HepG2 (cell line): ENCODE data around the gene XXYLT1. TPM values are rescaled to one million over a fixed set of nuclear protein-coding genes. Genes with fewer than 3 reads are reported as not detected.

Experiments
- ATAC-seq: fragments of 200-7000 bp; cut with Tn5 transposase; 3 replicates; pipeline ENCODE4 v1.9.1; 2020; ENCODE audit warnings: mild to moderate bottlenecking, moderate library complexity
- BruUV-seq: library from RNA; stranded (reverse); fragments of 400-500 nt; replicated peaks from 2 replicates; lab custom pipeline; 2021; lab: Mats Ljungman, UMichigan
- CTCF ChIA-PET: fragments of 300-600 bp; formaldehyde crosslinking; extraction: SDS; loops from one replicate; lab custom pipeline; 2021; ENCODE audit warnings: low total read pairs, inconsistent platforms, low intra/inter-chr PET ratio; lab: Yijun Ruan, JAX
- POLR2A ChIA-PET: fragments of 350-600 bp; sonication (Branson Sonifier 250); formaldehyde crosslinking; loops from one replicate; lab custom pipeline; 2020; ENCODE audit warnings: antibody characterized with exemption, inconsistent platforms; lab: Yijun Ruan, JAX
- DNase-seq: peaks from one replicate; pipeline ENCODE4 v3.0.0-alpha.2; 2015; ENCODE audit warnings: low spot score
- FAIRE-seq: peaks from 3 replicates; lab custom pipeline; 2011; peaks lifted over from hg19 to GRCh38; lab: Jason Lieb, UNC
- H2AFZ ChIP-seq: one replicate; pipeline ENCODE4 v1.6.1; 2011; ENCODE audit warnings: low read length, inconsistent platforms
- H3K27ac ChIP-seq: fragments of 300-600 bp; 3 replicates; pipeline ENCODE4 v1.8.0; 2011; ENCODE audit warnings: mixed run types, mild to moderate bottlenecking, mixed read lengths, low read length, inconsistent platforms; ENCODE audit not compliant: insufficient read depth; ENCODE audit errors: extremely low read length
- H3K27me3 ChIP-seq, 2 experiments: fragments of 200-600 bp in 1 of 2; 2 replicates in 1 of 2; 3 replicates in 1 of 2; pipeline versions ENCODE4 v1.6.0 to v1.8.0; 2011; ENCODE audit warnings: low read length in 2 of 2, mild to moderate bottlenecking in 2 of 2, moderate library complexity in 2 of 2, inconsistent platforms in 1 of 2; ENCODE audit not compliant: insufficient read depth in 2 of 2, control insufficient read depth in 1 of 2
- H3K36me3 ChIP-seq, 2 experiments: fragments of 200-600 bp in 1 of 2; replicated peaks in 1 of 2; 2 replicates in 1 of 2; 3 replicates in 1 of 2; pipeline versions ENCODE4 v1.5.1 to v1.8.0; 2011; ENCODE audit warnings: low read length in 2 of 2, inconsistent platforms in 1 of 2; ENCODE audit not compliant: insufficient read depth in 2 of 2, control insufficient read depth in 1 of 2
- H3K4me1 ChIP-seq: 2 replicates; pipeline ENCODE4 v1.5.1; 2012; ENCODE audit warnings: low read length, inconsistent platforms; ENCODE audit not compliant: insufficient read depth
- H3K4me2 ChIP-seq: 2 replicates; pipeline ENCODE4 v1.6.0; 2011; ENCODE audit warnings: low read depth, low read length, inconsistent platforms
- H3K4me3 ChIP-seq, 3 experiments: fragments of 200-600 bp in 1 of 3; sonication (generic), shearing (Covaris generic) in 1 of 3; replicated peaks in 1 of 3; 2 replicates each; pipeline ENCODE4 v1.5.1; 2011 to 2016; ENCODE audit warnings: low read length in 3 of 3, inconsistent platforms in 2 of 3, low read depth in 2 of 3, mild to moderate bottlenecking in 2 of 3, control low read depth in 1 of 3, mixed read lengths in 1 of 3; ENCODE audit not compliant: insufficient read depth in 1 of 3
- H3K79me2 ChIP-seq: one replicate; pipeline ENCODE4 v1.6.1; 2011; ENCODE audit warnings: low read length, inconsistent platforms; ENCODE audit not compliant: insufficient read depth
- H3K9ac ChIP-seq: 2 replicates; pipeline ENCODE4 v1.6.0; 2011; ENCODE audit warnings: mild to moderate bottlenecking, low read depth, low read length, inconsistent platforms; ENCODE audit not compliant: insufficient read depth
- H3K9me3 ChIP-seq: 2 replicates; pipeline ENCODE4 v1.5.1; 2012; ENCODE audit warnings: mild to moderate bottlenecking, low read length
- H4K20me1 ChIP-seq: 2 replicates; pipeline ENCODE4 v1.6.0; 2011; ENCODE audit warnings: inconsistent platforms, mild to moderate bottlenecking, low read length, moderate library complexity; ENCODE audit not compliant: insufficient read depth
- CREBL2 ChIP-seq: sonication (generic); formaldehyde crosslinking; IDR thresholded peaks from 2 replicates; pipeline ENCODE4 v1.8.1; 2023; ENCODE audit warnings: missing genetic modification reagents, mild to moderate bottlenecking, borderline replicate concordance
- DMTF1 ChIP-seq: sonication (generic); formaldehyde crosslinking; IDR thresholded peaks from 2 replicates; pipeline ENCODE4 v1.4.0; 2020; ENCODE audit warnings: mild to moderate bottlenecking, missing genetic modification reagents
- HIC2 ChIP-seq: sonication (generic); formaldehyde crosslinking; IDR thresholded peaks from 2 replicates; pipeline ENCODE4 v1.9.0; 2022; ENCODE audit warnings: low read depth, missing genetic modification reagents
- KAT2B ChIP-seq: fragments of 150-350 bp; IDR thresholded peaks from 2 replicates; pipeline ENCODE4 v1.6.1; 2014; ENCODE audit warnings: low read depth, low read length, borderline replicate concordance
- NFYB ChIP-seq: sonication (generic); formaldehyde crosslinking; IDR thresholded peaks from 2 replicates; pipeline ENCODE4 v1.4.0; 2020; ENCODE audit warnings: missing genetic modification reagents
- POLR2AphosphoS5 ChIP-seq: IDR thresholded peaks from 2 replicates; pipeline ENCODE4 v1.6.1; 2012; ENCODE audit warnings: low read depth, low read length
- TCF7L2 ChIP-seq: IDR thresholded peaks from 2 replicates; pipeline ENCODE4 v1.6.1; 2011; ENCODE audit warnings: mild to moderate bottlenecking, low read depth, low read length, moderate library complexity
- THAP7 ChIP-seq: sonication (generic); formaldehyde crosslinking; IDR thresholded peaks from 2 replicates; pipeline ENCODE4 v1.8.1; 2023; ENCODE audit warnings: mild to moderate bottlenecking, missing genetic modification reagents
- ZNF160 ChIP-seq: sonication (generic); formaldehyde crosslinking; IDR thresholded peaks from 2 replicates; pipeline ENCODE4 v1.8.0; 2022; ENCODE audit warnings: mild to moderate bottlenecking, inconsistent platforms, missing genetic modification reagents
- ZNF329 ChIP-seq: sonication (generic); formaldehyde crosslinking; IDR thresholded peaks from 2 replicates; pipeline ENCODE4 v1.9.0; 2021; ENCODE audit warnings: low read depth, mild to moderate bottlenecking, missing genetic modification reagents
- ZNF503 ChIP-seq: sonication (generic); formaldehyde crosslinking; IDR thresholded peaks from 2 replicates; pipeline ENCODE4 v1.4.0; 2020; ENCODE audit warnings: missing genetic modification reagents
- ZNF512B ChIP-seq: sonication (generic); formaldehyde crosslinking; IDR thresholded peaks from 2 replicates; pipeline ENCODE4 v1.5.1; 2020; ENCODE audit warnings: missing genetic modification reagents, mild to moderate bottlenecking, borderline replicate concordance
- ZNF605 ChIP-seq: sonication (generic); formaldehyde crosslinking; IDR thresholded peaks from 2 replicates; pipeline ENCODE4 v1.8.0; 2022; ENCODE audit warnings: mild to moderate bottlenecking, missing genetic modification reagents
- ZNF776 ChIP-seq: sonication (generic); formaldehyde crosslinking; IDR thresholded peaks from 2 replicates; pipeline ENCODE4 v1.4.0; 2020; ENCODE audit warnings: mild to moderate bottlenecking, missing genetic modification reagents
- WGBS: methylation state at CpG from one replicate; pipeline ENCODE4 v1.1.6; 2017; ENCODE audit warnings: low lambda C conversion rate; 5-methylcytosine and 5-hydroxymethylcytosine counted together
- in situ Hi-C: cut with HindIII; loops from 2 replicates; pipeline ENCODE4 v1.10.0; 2017; ENCODE audit warnings: low pct_unique_long_range_greater_than_20kb; ENCODE audit not compliant: extremely low pct_ligation_motif_present
- intact Hi-C: fragments of 100-400 bp; cut with micrococcal nuclease; formaldehyde crosslinking; loops from one replicate; pipeline ENCODE4 v1.10.0; 2022; ENCODE audit not compliant: unreplicated experiment
- polyA plus RNA-seq, 8 experiments: library from polyadenylated mRNA; depleted of rRNA in 3 of 8; stranded (reverse) in 7 of 8; unstranded in 1 of 8; fragments of >200 nt; fragmentation: Illumina TruSeq in 4 of 8; extraction: Trizol in 4 of 8; gene quantifications; 2 replicates each; pipeline versions ENCODE4 v1.2.1 to v1.2.3, GENCODE V29; 2011 to 2016; ENCODE audit warnings: low read depth in 4 of 8, missing spikeins in 1 of 8, mixed read lengths in 1 of 8; ENCODE audit not compliant: insufficient read depth in 1 of 8
- total RNA-seq, 5 experiments: library from RNA; depleted of rRNA; stranded (reverse); fragments of >200 nt; fragmentation: Illumina TruSeq; extraction: Trizol; gene quantifications; 2 replicates each; pipeline ENCODE4 v1.2.3, GENCODE V29; 2016; ENCODE audit warnings: low read depth in 1 of 5

Gene XXYLT1
- total and polyA plus RNA-seq, 2 of the 13 experiments (the other 11 are each of a cell fraction or from before 2014, with no cell fraction given): 17.7 to 19.0 TPM

GRCh38 chr3:195135917-195136316 is 135.0 kb downstream of the XXYLT1 start:
- H3K27me3 ChIP-seq: no peaks in the 10 kb centered on the region
- H3K79me2 ChIP-seq: no peaks in the 10 kb centered on the region
- POLR2A ChIA-PET: no interaction called here
- TF ChIP-seq ZNF512B (CRISPR knock-in tag): no peak
- no peak for TF ChIP-seq ZNF605
- no peak for TF ChIP-seq CREBL2 (CRISPR knock-in tag)
- TF ChIP-seq ZNF776 (CRISPR knock-in tag): no peak
- TF ChIP-seq ZNF503 (CRISPR knock-in tag): no peak
- no peak for TF ChIP-seq ZNF329
- no peak for TF ChIP-seq THAP7 (CRISPR knock-in tag)
- no peak for TF ChIP-seq DMTF1 (CRISPR knock-in tag)
- TF ChIP-seq POLR2AphosphoS5: no peak
- TF ChIP-seq TCF7L2: no peak
- TF ChIP-seq ZNF160 (CRISPR knock-in tag): no peak
- no peak for TF ChIP-seq KAT2B
- TF ChIP-seq NFYB (CRISPR knock-in tag): no peak
- no peak for TF ChIP-seq HIC2
- BruUV-seq: no TSS peak
- FAIRE-seq (no peak), DNase-seq (no peak), ATAC-seq (no peak)
- no peak overlapping the region for H3K27ac ChIP-seq
- no peak overlapping the region for H2AFZ ChIP-seq
- no peaks in the 10 kb centered on the region; the same call in 1 of the 2 replicates for H3K9me3 ChIP-seq
- no peak overlapping the region for H3K9ac ChIP-seq
- CTCF ChIA-PET: no interaction called here
- in situ Hi-C loops (no loop called here), intact Hi-C loops (no loop called here)
- no peaks in the 10 kb centered on the region for H4K20me1 ChIP-seq
- WGBS: 99% methylated on average over 8 of the region's 8 CpGs
- peaks cover 2% of the 10 kb centered on the region in 2 experiments; a peak in 1 of 5 replicates for H3K36me3 ChIP-seq
- no peak overlapping the region for H3K4me3 ChIP-seq
- no peak overlapping the region for H3K4me2 ChIP-seq
- no peaks in the 10 kb centered on the region for H3K4me1 ChIP-seq
